HepG2 (cell line): Measurements from ENCODE around the gene GPS2. TPM values are rescaled to one million over a fixed set of nuclear protein-coding genes. Genes with fewer than 3 reads are reported as not detected.

ENCODE experiments used
- ATF3 ChIP-seq: sonication (generic); formaldehyde crosslinking; IDR thresholded peaks from 2 replicates; pipeline ENCODE4 v1.4.0; 2020; ENCODE audit warnings: missing genetic modification reagents
- BRD4 ChIP-seq: sonication (generic); formaldehyde crosslinking; IDR thresholded peaks from 2 replicates; pipeline ENCODE4 v1.4.0; 2020; ENCODE audit warnings: missing genetic modification reagents
- CCAR2 ChIP-seq: fragments of 200-400 bp; formaldehyde crosslinking; optimal IDR thresholded peaks from 2 replicates; pipeline ENCODE3; 2018; ENCODE audit warnings: low read depth, mild to moderate bottlenecking, low read length, moderate library complexity
- CENPX ChIP-seq: sonication (generic); formaldehyde crosslinking; IDR thresholded peaks from 2 replicates; pipeline ENCODE4 v1.9.0; 2021; ENCODE audit warnings: mild to moderate bottlenecking, missing genetic modification reagents, moderate library complexity
- GLMP ChIP-seq: sonication (generic); formaldehyde crosslinking; IDR thresholded peaks from 2 replicates; pipeline ENCODE4 v1.9.0; 2021; ENCODE audit warnings: missing genetic modification reagents, mild to moderate bottlenecking, borderline replicate concordance
- HIVEP1 ChIP-seq: sonication (generic); formaldehyde crosslinking; IDR thresholded peaks from 2 replicates; pipeline ENCODE4 v1.4.0; 2020; ENCODE audit warnings: mild to moderate bottlenecking, missing genetic modification reagents
- MAF1 ChIP-seq: sonication (generic); formaldehyde crosslinking; IDR thresholded peaks from 2 replicates; pipeline ENCODE4 v1.5.0; 2020; ENCODE audit warnings: missing genetic modification reagents, borderline replicate concordance
- MED8 ChIP-seq: sonication (generic); formaldehyde crosslinking; IDR thresholded peaks from 2 replicates; pipeline ENCODE4 v1.8.1; 2023; ENCODE audit warnings: mild to moderate bottlenecking, missing genetic modification reagents; ENCODE audit not compliant: insufficient replicate concordance
- MXD1 ChIP-seq: sonication (generic); formaldehyde crosslinking; IDR thresholded peaks from 2 replicates; pipeline ENCODE4 v1.4.0; 2020; ENCODE audit warnings: mild to moderate bottlenecking, missing genetic modification reagents
- PAX8 ChIP-seq: sonication (generic); formaldehyde crosslinking; IDR thresholded peaks from 2 replicates; pipeline ENCODE4 v1.8.0; 2022; ENCODE audit warnings: mild to moderate bottlenecking, missing genetic modification reagents, borderline replicate concordance
- POLR2G ChIP-seq: fragments of 200-400 bp; formaldehyde crosslinking; IDR thresholded peaks from 2 replicates; pipeline ENCODE4 v1.6.1; 2018; ENCODE audit warnings: mild to moderate bottlenecking, low read depth, low read length, moderate library complexity
- RELA ChIP-seq: sonication (generic); formaldehyde crosslinking; IDR thresholded peaks from 2 replicates; pipeline ENCODE4 v1.4.0; 2020; ENCODE audit warnings: missing genetic modification reagents
- RXRA ChIP-seq: sonication (generic); formaldehyde crosslinking; IDR thresholded peaks from 2 replicates; pipeline ENCODE4 v1.5.1; 2020; ENCODE audit warnings: missing genetic modification reagents
- SIN3A ChIP-seq: IDR thresholded peaks from 2 replicates; pipeline ENCODE4 v1.6.1; 2011; ENCODE audit warnings: low read depth, mild to moderate bottlenecking, control low read depth, low read length, borderline replicate concordance
- SIX4 ChIP-seq: sonication (generic); formaldehyde crosslinking; IDR thresholded peaks from 2 replicates; pipeline ENCODE4 v1.4.0; 2020; ENCODE audit warnings: missing genetic modification reagents
- SMARCE1 ChIP-seq: fragments of 450-650 bp; IDR thresholded peaks from 2 replicates; pipeline ENCODE4 v1.6.1; 2017; ENCODE audit warnings: borderline replicate concordance
- SOX5 ChIP-seq: IDR thresholded peaks from 2 replicates; pipeline ENCODE4 v1.6.1; 2016; ENCODE audit warnings: borderline replicate concordance
- SOX6 ChIP-seq, 2 experiments: fragments of 450-650 bp in 1 of 2; sonication (generic) in 1 of 2; formaldehyde crosslinking in 1 of 2; IDR thresholded peaks; 2 replicates each; pipeline versions ENCODE4 v1.4.0 to v1.6.1; 2017 to 2020; ENCODE audit warnings: antibody characterized with exemption in 1 of 2, mild to moderate bottlenecking in 1 of 2, missing genetic modification reagents in 1 of 2
- TCF7 ChIP-seq: sonication (generic); IDR thresholded peaks from 2 replicates; pipeline ENCODE4 v1.6.1; 2016; ENCODE audit warnings: antibody characterized with exemption, low read depth
- ZFAT ChIP-seq: sonication (generic); formaldehyde crosslinking; conservative IDR thresholded peaks from 2 replicates; pipeline ENCODE4 v1.8.1; 2023; ENCODE audit warnings: missing genetic modification reagents, inconsistent platforms
- ZGPAT ChIP-seq: IDR thresholded peaks from 2 replicates; pipeline ENCODE4 v1.6.1; 2016; ENCODE audit warnings: mild to moderate bottlenecking
- ZNF12 ChIP-seq: sonication (generic); formaldehyde crosslinking; IDR thresholded peaks from 2 replicates; pipeline ENCODE4 v1.5.0; 2020; ENCODE audit warnings: missing genetic modification reagents
- ZNF180 ChIP-seq: sonication (generic); formaldehyde crosslinking; IDR thresholded peaks from 2 replicates; pipeline ENCODE4 v1.4.0; 2020; ENCODE audit warnings: low read depth, missing genetic modification reagents, borderline replicate concordance
- ZNF335 ChIP-seq: sonication (generic); formaldehyde crosslinking; IDR thresholded peaks from 2 replicates; pipeline ENCODE4 v1.4.0; 2020; ENCODE audit warnings: missing genetic modification reagents
- ZNF441 ChIP-seq: sonication (generic); formaldehyde crosslinking; IDR thresholded peaks from 2 replicates; pipeline ENCODE4 v1.7.0; 2021; ENCODE audit warnings: missing genetic modification reagents, borderline replicate concordance
- ZNF772 ChIP-seq: sonication (generic); formaldehyde crosslinking; IDR thresholded peaks from 2 replicates; pipeline ENCODE4 v1.5.0; 2020; ENCODE audit warnings: mild to moderate bottlenecking, missing genetic modification reagents
- ZNF777 ChIP-seq: sonication (generic); formaldehyde crosslinking; IDR thresholded peaks from 2 replicates; pipeline ENCODE4 v1.4.0; 2020; ENCODE audit warnings: missing genetic modification reagents
- ZNF781 ChIP-seq: sonication (generic); formaldehyde crosslinking; IDR thresholded peaks from 2 replicates; pipeline ENCODE4 v1.5.1; 2020; ENCODE audit warnings: borderline replicate concordance, mild to moderate bottlenecking, missing genetic modification reagents; ENCODE audit errors: not compliant biosample characterization
- polyA plus RNA-seq, 8 experiments: library from polyadenylated mRNA; depleted of rRNA in 3 of 8; stranded (reverse) in 7 of 8; unstranded in 1 of 8; fragments of >200 nt; fragmentation: Illumina TruSeq in 4 of 8; extraction: Trizol in 4 of 8; gene quantifications; 2 replicates each; pipeline versions ENCODE4 v1.2.1 to v1.2.3, GENCODE V29; 2011 to 2016; ENCODE audit warnings: low read depth in 4 of 8, missing spikeins in 1 of 8, mixed read lengths in 1 of 8; ENCODE audit not compliant: insufficient read depth in 1 of 8
- total RNA-seq, 5 experiments: library from RNA; depleted of rRNA; stranded (reverse); fragments of >200 nt; fragmentation: Illumina TruSeq; extraction: Trizol; gene quantifications; 2 replicates each; pipeline ENCODE4 v1.2.3, GENCODE V29; 2016; ENCODE audit warnings: low read depth in 1 of 5

Gene GPS2
- total and polyA plus RNA-seq, 2 of the 13 experiments (the other 11 are each of a cell fraction or from before 2014, with no cell fraction given), result 58.0 to 59.4 TPM

- TF ChIP-seq SMARCE1, result no peak
- TF ChIP-seq RXRA, result no peak
- peak; percentile 64 for TF ChIP-seq ZGPAT
- no peak for TF ChIP-seq TCF7
- TF ChIP-seq SOX6 (IDR thresholded peaks at IDR 0.05), result no peak
- TF ChIP-seq SOX6 (CRISPR knock-in tag; IDR thresholded peaks at IDR 0.05), result peak; percentile 54; the same call in 1 of the 2 replicates
- no peak for TF ChIP-seq MED8
- no peak for TF ChIP-seq RELA (CRISPR knock-in tag)
- no peak for TF ChIP-seq BRD4 (CRISPR knock-in tag)
- TF ChIP-seq MXD1 (CRISPR knock-in tag), result 0 out of 2 replicates have a peak, but pooled peaks have one; percentile 4
- no peak for TF ChIP-seq ZFAT
- TF ChIP-seq CENPX (CRISPR knock-in tag), result no peak
- TF ChIP-seq GLMP (CRISPR knock-in tag), result no peak
- peak; percentile 61; the same call in 1 of the 2 replicates for TF ChIP-seq ZNF772 (CRISPR knock-in tag)
- TF ChIP-seq SIX4, result no peak
- TF ChIP-seq PAX8, result no peak
- peak; percentile 49; the same call in 1 of the 2 replicates for TF ChIP-seq ZNF12 (CRISPR knock-in tag)
- 0 out of 2 replicates have a peak, but pooled peaks have one; percentile 46 for TF ChIP-seq ZNF335
- TF ChIP-seq SIN3A, result peak; percentile 62; the same call in 1 of the 2 replicates
- TF ChIP-seq SOX5 (CRISPR knock-in tag), result no peak; the same call in 1 of the 2 replicates
- TF ChIP-seq ZNF180 (CRISPR knock-in tag), result no peak
- no peak for TF ChIP-seq CCAR2
- TF ChIP-seq ZNF781 (CRISPR knock-in tag), result peak; percentile 51
- 0 out of 2 replicates have a peak, but pooled peaks have one; percentile 34 for TF ChIP-seq HIVEP1 (CRISPR knock-in tag)
- TF ChIP-seq ATF3 (CRISPR knock-in tag), result no peak
- TF ChIP-seq MAF1, result no peak
- TF ChIP-seq ZNF441 (CRISPR knock-in tag), result peak; percentile 61; the same call in 1 of the 2 replicates
- TF ChIP-seq ZNF777, result no peak
- TF ChIP-seq POLR2G, result peak; percentile 87
Observed at GRCh38 chr17:7306911-7307685, 8.1 kb downstream of the GPS2 start, which contains the start of gene EIF5A (continued).
